ENCODE data around the gene RAB19. TPM values are rescaled to one million over a fixed set of nuclear protein-coding genes. Genes with fewer than 3 reads are reported as not detected.
A peak's percentile ranks its signal among the peaks of the same experiment; 100 is the strongest.

The RAB19 gene
- total and polyA plus RNA-seq, 9 of the 15 experiments (the other 6 are each of a cell fraction or from before 2014, with no cell fraction given) = not detected

GRCh38 chr7:140397784-140398750 is 5.8 kb upstream of the RAB19 start, which contains the start of gene SLC37A3 (continued):
- TF ChIP-seq ETS1 (conservative IDR thresholded peaks at IDR 0.05; ENCODE audit: control insufficient read depth, low read depth, low read length) = peak; percentile 100
- no peak for TF ChIP-seq ZNF134 (CRISPR knock-in tag; conservative IDR thresholded peaks at IDR 0.05)
- TF ChIP-seq CREB3L1 (IDR thresholded peaks at IDR 0.05; ENCODE audit: borderline replicate concordance, low read depth) = peak; percentile 92
- no peak for TF ChIP-seq NFE2 (IDR thresholded peaks at IDR 0.05; ENCODE audit: low read depth)
- TF ChIP-seq ZBTB8A (IDR thresholded peaks at IDR 0.05; ENCODE audit: partially characterized antibody) = no peak
- TF ChIP-seq BRD9 (IDR thresholded peaks at IDR 0.05; ENCODE audit: low read depth, partially characterized antibody) = no peak
- TF ChIP-seq ATF2 (CRISPR knock-in tag; IDR thresholded peaks at IDR 0.05) = no peak
- no peak for TF ChIP-seq MECOM (CRISPR knock-in tag; IDR thresholded peaks at IDR 0.05)
- peak; percentile 69 for TF ChIP-seq FOSL1 (tag; conservative IDR thresholded peaks at IDR 0.05)
- TF ChIP-seq FIP1L1 (IDR thresholded peaks at IDR 0.05; ENCODE audit: low read depth, low read length, poor library complexity, severe bottlenecking) = peak; percentile 93
- TF ChIP-seq CBX3 (IDR thresholded peaks at IDR 0.05; ENCODE audit: borderline replicate concordance in 1 of 2, low read length in 2 of 2) = peak in 1 of 2 experiments; percentile 84; a peak in 1 of 3 replicates
- TF ChIP-seq NRF1 (conservative IDR thresholded peaks at IDR 0.05 in 1 of 2, IDR thresholded peaks at IDR 0.05 in 1 of 2) = peak; percentile 73 to 77
- TF ChIP-seq ILK (tag; IDR thresholded peaks at IDR 0.05; ENCODE audit: borderline replicate concordance, low read depth) = no peak
- TF ChIP-seq KAT7 (CRISPR knock-in tag; IDR thresholded peaks at IDR 0.05; ENCODE audit: borderline replicate concordance) = peak; percentile 97
- peak; percentile 58; the same call in 1 of the 2 replicates for TF ChIP-seq ELF2 (CRISPR knock-in tag; IDR thresholded peaks at IDR 0.05)
- TF ChIP-seq SFPQ (IDR thresholded peaks at IDR 0.05; ENCODE audit: low read depth, low read length) = no peak
- no peak for TF ChIP-seq HDAC3 (IDR thresholded peaks at IDR 0.05; ENCODE audit: borderline replicate concordance, partially characterized antibody)
- TF ChIP-seq BACH1 (tag; IDR thresholded peaks at IDR 0.05) = no peak
- TF ChIP-seq FOXK2 (conservative IDR thresholded peaks at IDR 0.05 in 1 of 2, IDR thresholded peaks at IDR 0.05 in 1 of 2; ENCODE audit: low read depth in 2 of 2) = peak in 1 of 2 experiments; percentile 54; a peak in 2 of 4 replicates
- no peak for TF ChIP-seq HIVEP1 (CRISPR knock-in tag; IDR thresholded peaks at IDR 0.05)
